Breast epithelium (tissue), 3 donors: Measurements from ENCODE around the gene BID.

Experiments used
- CTCF ChIP-seq, 3 donors: fragments of 450-650 bp; IDR thresholded peaks; one replicate each; pipeline ENCODE4 v1.5.1; 2016 to 2017; ENCODE audit warnings: antibody characterized with exemption in 3 of 3, mild to moderate bottlenecking in 3 of 3, moderate library complexity in 3 of 3
- POLR2A ChIP-seq: fragments of 450-650 bp; IDR thresholded peaks from one replicate; pipeline ENCODE4 v1.6.1; 2016; ENCODE audit warnings: antibody characterized with exemption, mild to moderate bottlenecking, moderate library complexity
- POLR2AphosphoS5 ChIP-seq, 3 donors: sonication (generic); formaldehyde crosslinking; IDR thresholded peaks; one replicate each; pipeline ENCODE4 v1.6.1; 2017; ENCODE audit warnings: antibody characterized with exemption in 3 of 3

GRCh38 chr22:17783312-17783711 is 9.0 kb upstream of the BID start:
- TF ChIP-seq CTCF (IDR thresholded peaks at IDR 0.05) (no peak), POLR2A (no peak), POLR2AphosphoS5 (IDR thresholded peaks at IDR 0.05) (no peak)
